ENCODE data around the gene PRPSAP2. TPM values are rescaled to one million over a fixed set of nuclear protein-coding genes. Genes with fewer than 3 reads are reported as not detected.

Gene PRPSAP2
- total RNA-seq, 1 donor from 2014 or later, result 43.0 TPM

DNA sequence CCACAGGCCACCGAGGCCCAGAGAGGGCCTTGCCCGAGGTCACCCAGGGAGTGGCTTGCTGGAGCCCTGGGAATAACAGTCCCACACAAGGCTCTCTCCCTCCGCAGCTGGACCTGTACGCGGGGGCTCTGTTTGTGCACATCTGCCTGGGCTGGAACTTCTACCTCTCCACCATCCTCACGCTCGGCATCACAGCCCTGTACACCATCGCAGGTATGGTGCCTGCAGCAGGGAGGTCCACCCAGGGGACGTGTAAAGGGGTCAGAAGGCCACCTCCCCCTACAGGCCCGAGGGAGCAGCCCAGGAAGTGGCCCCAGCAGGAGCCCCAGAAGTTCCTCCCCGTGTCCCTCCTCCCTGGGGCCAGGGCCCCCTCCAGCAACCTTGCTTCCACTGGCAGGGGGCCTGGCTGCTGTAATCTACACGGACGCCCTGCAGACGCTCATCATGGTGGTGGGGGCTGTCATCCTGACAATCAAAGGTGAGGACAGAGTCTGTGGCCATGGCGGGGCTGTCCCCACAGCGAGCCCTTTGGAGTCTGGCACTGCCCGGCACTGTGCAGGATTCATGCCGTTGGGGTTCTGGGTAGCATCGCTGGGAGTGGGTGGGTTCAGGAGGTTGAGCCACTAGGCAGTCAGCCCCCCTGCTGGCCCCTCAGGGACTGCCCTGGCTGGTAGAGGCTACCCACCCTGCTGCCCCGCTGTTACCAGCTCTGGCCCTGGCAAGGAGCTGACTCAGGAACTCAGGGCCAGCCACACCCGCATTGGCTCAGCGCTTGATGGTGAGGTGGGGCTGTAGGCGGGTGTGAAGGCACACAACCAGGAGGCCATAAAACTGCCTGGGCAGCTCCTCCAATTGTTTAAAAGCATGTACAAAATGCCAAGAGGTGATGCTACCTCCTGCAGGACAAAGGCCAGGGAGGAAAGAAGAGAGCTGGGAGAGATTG lies 111.3 kb downstream of the PRPSAP2 start:
- no peaks in the 10 kb centered on the region for H3K27me3 ChIP-seq (ENCODE audit: control insufficient read depth, insufficient read depth, low read length)
- TF ChIP-seq, protein P1, sequence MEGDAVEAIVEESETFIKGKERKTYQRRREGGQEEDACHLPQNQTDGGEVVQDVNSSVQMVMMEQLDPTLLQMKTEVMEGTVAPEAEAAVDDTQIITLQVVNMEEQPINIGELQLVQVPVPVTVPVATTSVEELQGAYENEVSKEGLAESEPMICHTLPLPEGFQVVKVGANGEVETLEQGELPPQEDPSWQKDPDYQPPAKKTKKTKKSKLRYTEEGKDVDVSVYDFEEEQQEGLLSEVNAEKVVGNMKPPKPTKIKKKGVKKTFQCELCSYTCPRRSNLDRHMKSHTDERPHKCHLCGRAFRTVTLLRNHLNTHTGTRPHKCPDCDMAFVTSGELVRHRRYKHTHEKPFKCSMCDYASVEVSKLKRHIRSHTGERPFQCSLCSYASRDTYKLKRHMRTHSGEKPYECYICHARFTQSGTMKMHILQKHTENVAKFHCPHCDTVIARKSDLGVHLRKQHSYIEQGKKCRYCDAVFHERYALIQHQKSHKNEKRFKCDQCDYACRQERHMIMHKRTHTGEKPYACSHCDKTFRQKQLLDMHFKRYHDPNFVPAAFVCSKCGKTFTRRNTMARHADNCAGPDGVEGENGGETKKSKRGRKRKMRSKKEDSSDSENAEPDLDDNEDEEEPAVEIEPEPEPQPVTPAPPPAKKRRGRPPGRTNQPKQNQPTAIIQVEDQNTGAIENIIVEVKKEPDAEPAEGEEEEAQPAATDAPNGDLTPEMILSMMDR (IDR thresholded peaks at IDR 0.05; ENCODE audit: insufficient read depth, low read length, poor library complexity, severe bottlenecking), result no peak
- H3K36me3 ChIP-seq (ENCODE audit: control insufficient read depth, insufficient read depth, low read length), result peaks cover 2% of the 10 kb centered on the region
- DNase-seq (ENCODE audit: low read depth), result no peak
- no peak overlapping the region for H3K4me3 ChIP-seq (ENCODE audit: low read depth, low read length)

DNA sequence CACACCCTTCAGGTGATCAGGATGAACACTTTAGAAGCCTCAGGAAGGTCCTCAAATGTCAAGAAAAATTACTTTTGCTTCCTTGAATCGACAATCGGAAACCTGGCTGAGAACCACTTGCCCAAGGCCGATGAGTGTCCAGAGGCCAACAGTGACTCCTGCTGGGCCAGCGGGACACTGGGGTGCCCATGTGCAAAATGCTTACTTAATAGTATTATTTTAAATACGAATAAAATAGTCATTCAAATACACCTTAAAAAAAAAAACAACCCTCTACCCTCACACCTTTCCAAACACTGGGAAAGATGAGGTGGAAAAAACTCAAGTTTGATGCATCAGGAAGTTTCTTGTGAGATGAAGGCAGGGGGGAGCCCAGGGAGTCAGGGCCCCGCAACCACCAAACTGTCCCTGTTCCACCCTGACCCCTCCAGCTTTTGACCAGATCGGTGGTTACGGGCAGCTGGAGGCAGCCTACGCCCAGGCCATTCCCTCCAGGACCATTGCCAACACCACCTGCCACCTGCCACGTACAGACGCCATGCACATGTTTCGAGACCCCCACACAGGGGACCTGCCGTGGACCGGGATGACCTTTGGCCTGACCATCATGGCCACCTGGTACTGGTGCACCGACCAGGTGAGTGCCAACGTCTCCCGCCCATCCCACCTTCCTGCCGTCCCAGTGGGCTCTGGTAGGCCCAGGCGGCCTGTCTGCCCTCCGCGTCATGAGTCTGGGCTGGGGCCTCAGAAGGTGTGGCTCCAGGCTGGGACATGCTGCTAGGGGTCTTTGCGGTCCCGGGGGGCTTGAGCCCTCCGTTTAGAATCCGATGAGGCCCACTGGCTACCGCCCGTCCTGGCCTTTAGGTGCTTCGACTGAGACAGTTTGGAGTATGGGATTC lies 112.9 kb downstream of the PRPSAP2 start:
- TF ChIP-seq, protein P1 (IDR thresholded peaks at IDR 0.05; ENCODE audit: insufficient read depth, low read length, poor library complexity, severe bottlenecking), result no peak
- H3K36me3 ChIP-seq (ENCODE audit: control insufficient read depth, insufficient read depth, low read length), result peaks cover 2% of the 10 kb centered on the region
- DNase-seq (ENCODE audit: low read depth), result no peak
- H3K27me3 ChIP-seq (ENCODE audit: control insufficient read depth, insufficient read depth, low read length), result no peaks in the 10 kb centered on the region
- no peak overlapping the region for H3K4me3 ChIP-seq (ENCODE audit: low read depth, low read length)

DNA sequence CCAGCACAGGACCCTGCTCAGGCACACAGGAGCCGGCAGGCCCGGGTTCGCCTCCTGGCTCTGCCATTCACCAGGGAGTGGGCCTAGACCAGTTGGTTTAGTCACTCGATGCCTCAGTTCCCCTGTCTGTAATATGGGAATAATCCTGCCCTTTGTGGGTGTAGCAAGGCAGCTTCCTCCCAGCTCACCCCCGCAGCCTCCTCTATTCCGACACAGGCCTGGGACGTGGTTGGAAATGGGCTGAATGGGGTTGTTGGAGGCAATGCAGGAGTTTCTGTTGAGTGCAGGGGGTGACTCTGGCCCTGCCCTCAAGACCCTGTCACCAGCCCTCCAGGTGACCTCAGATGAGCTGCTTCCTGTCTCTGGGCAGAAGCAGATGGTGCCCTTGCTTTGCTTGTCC lies 113.9 kb downstream of the PRPSAP2 start:
- TF ChIP-seq, protein P1 (IDR thresholded peaks at IDR 0.05; ENCODE audit: insufficient read depth, low read length, poor library complexity, severe bottlenecking), result no peak
- DNase-seq (ENCODE audit: low read depth), result no peak
- no peak overlapping the region for H3K4me3 ChIP-seq (ENCODE audit: low read depth, low read length)
- H3K27me3 ChIP-seq (ENCODE audit: control insufficient read depth, insufficient read depth, low read length), result no peaks in the 10 kb centered on the region
- peaks cover 2% of the 10 kb centered on the region for H3K36me3 ChIP-seq (ENCODE audit: control insufficient read depth, insufficient read depth, low read length)

DNA sequence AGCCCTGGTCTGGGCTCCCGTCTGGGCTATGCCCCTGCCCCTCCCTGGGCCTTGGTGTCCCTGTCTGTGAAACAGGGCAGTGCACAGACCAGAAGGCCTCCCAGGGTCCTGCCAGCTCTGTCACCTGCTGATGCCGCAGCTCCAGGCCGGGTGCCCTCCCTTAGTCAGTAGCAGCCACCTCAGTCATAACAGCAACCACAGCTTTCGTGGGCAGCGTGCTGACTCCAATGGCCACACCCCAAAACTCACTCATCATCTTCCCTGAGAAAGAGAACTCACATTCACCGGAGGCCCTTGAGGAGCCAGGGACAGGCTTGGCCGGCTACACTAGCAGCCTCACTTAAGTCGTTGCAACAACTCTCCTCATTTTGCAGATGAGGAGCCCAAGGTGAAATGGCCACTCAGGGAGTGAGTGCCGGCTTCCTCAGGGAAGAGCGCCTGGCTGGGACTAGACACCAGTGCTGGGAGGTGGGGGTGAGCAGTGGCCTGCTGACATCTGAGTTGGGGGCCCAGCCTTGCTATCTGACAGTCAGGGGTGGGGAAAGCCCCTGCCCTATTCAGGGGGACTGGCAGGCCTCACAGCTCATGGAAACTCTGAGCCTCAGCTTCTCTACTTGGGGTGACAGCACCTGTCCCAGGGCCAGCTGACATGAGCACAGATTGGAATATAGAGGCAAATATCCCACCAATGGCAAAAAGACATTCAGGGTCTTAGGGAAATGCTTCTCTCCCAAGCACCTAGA lies 116.6 kb downstream of the PRPSAP2 start:
- Histone ChIP-seq H3K4me3 (ENCODE audit: low read depth, low read length) (no peak overlapping the region), H3K27me3 (ENCODE audit: control insufficient read depth, insufficient read depth, low read length) (no peaks in the 10 kb centered on the region), H3K36me3 (ENCODE audit: control insufficient read depth, insufficient read depth, low read length) (peaks cover 4% of the 10 kb centered on the region)
- DNase-seq (ENCODE audit: low read depth), result no peak
- TF ChIP-seq, protein P1 (IDR thresholded peaks at IDR 0.05; ENCODE audit: insufficient read depth, low read length, poor library complexity, severe bottlenecking), result no peak

DNA sequence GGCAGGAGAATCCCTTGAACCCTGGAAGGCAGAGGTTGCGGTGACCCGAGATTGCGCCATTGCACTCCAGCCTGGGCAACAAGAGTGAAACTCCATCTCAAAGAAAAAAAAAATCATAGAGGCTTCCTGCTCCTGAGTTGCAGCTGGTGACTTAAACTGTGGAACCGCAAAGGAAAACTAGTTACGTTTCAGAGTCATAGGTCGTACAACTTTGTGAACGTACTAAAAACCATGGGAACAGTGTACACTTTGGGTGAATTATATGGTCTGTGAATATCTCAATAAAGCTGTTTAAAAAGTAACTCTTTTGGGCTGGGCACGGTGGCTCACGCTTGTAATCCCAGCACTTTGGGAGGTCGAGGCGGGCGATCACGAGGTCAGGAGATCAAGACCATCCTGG lies 117.7 kb downstream of the PRPSAP2 start:
- Histone ChIP-seq H3K27me3 (ENCODE audit: control insufficient read depth, insufficient read depth, low read length) (no peaks in the 10 kb centered on the region), H3K4me3 (ENCODE audit: low read depth, low read length) (no peak overlapping the region), H3K36me3 (ENCODE audit: control insufficient read depth, insufficient read depth, low read length) (peaks cover 4% of the 10 kb centered on the region)
- no peak for DNase-seq (ENCODE audit: low read depth)
- TF ChIP-seq, protein P1 (IDR thresholded peaks at IDR 0.05; ENCODE audit: insufficient read depth, low read length, poor library complexity, severe bottlenecking), result no peak
